LNCAP (cell line): ENCODE measurements around the gene TMEM86B.

Experiments used
- CTCF ChIP-seq: fragments of 450-650 bp; IDR thresholded peaks from 2 replicates; pipeline ENCODE4 v1.5.1; 2017; ENCODE audit warnings: mild to moderate bottlenecking

The TMEM86B gene

DNA sequence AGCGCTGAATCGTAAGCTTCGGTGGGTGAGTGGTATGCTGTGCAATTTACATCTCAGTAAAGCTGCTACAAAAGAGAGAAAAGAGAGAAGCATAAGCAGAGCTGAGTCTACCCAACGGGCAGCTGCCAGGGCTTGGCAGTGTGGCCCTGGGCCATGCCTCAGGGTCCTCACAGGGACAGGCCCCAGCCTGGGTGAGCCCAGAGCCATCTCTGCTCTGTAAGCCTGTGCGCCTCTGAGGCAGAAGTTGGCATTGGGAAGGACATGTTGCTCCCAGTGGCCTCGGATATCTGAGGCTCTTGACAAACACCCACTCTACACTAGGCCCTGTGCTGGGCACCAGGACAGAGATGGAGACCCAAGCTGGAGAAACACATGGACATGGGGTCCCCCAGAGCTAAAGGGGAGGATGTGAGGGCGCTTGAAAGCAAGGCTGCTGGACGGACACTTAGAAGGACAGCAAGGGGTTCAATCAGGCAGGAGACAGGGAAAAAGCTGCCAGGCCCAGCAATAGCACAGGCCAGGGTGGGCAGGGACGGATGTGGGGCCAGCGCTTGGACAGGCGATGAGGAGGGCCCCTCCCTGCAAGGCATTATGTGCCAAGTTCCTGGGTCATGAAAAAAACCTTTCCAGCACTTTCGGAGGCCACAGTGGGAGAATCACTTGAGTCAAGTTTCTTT, 15.6 kb upstream of the TMEM86B start:
- TF ChIP-seq CTCF = no peak

GRCh38 chr19:55242517-55242916, 14.0 kb upstream of the TMEM86B start:
- TF ChIP-seq CTCF = no peak

GRCh38 chr19:55241935-55242464, 13.4 kb upstream of the TMEM86B start:
- no peak for TF ChIP-seq CTCF

DNA sequence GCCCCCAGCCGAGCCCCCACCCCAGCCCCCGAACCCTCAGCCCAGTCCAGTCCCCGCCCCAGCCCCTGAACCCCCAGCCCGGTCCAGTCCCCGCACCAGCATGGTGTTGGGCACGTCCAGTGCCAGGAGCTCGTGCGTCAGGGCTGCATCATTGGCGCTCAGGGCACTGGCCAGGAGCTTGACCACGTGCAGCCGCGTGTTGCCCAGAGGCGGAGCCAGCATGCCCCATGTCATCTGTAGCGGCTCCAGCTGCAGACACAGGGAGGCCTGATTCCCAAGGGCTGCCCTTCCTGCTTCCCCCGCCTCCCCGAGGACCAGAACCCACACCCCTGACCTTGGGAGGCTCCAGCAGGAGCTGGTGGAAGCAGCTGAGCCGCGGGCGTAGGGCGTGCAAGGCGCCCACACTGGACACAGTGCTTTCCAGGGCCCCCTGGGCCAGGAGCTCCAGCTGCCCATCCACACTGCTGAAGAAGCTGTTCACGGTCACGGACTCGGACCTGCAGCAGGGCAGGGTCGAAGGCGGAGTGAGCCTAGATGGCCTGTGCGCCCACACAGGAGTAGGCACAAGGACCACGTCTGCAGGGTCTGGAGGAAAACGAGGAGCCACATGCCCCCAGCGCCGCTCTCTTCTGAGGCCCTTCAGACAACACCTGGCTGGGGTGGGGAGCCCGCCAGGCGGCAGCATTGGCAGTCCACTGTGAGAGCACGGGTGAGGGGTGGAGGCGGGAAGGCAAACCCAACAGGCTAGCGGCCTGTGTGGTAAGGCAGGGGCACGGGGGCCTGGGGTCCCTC, 12.8 kb upstream of the TMEM86B start:
- no peak for TF ChIP-seq CTCF

DNA sequence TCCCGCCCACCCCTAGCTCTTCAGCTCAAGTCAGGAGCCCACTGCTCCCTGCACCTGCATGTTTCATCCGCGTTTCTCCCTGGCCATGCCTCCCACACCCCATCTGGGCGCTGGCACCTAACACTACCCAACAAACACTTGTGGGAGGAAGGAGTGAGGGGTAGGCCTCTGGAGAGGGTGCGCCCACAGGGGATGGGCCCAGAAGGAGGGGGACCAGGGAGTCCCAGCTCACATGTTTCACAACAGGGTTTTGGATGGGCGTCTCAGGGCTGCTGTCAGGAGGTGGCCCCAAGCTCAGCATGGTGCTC, 12.1 kb upstream of the TMEM86B start:
- TF ChIP-seq CTCF = no peak

DNA sequence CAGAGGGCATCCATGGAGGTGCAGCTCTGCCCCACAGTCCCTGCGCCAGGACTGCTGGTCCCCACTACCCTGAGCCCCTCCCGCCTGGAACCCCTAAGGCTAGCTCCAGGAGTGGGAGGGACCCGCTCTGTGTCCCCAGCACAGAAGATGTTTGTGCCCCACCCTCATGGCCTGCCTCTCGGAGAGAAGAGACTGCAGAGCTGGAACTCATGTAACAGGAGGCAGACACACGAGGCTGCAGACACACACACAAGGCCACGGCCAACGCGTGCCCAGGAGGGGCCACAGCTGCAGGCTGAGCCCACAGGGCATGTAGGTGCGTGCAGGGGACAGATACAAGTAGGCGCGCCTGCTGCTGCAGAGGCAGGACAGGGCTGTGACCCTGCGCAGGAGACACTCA, 10.4 kb upstream of the TMEM86B start:
- no peak for TF ChIP-seq CTCF

- TF ChIP-seq CTCF = no peak
These were observed 9.5 kb upstream of the TMEM86B start for GRCh38 chr19:55238030-55238429.
